Loucy (cell line): ENCODE data around the gene TMEM187.

Source experiments
- H2AFZ ChIP-seq: fragments of 200-600 bp; sonication (generic); 2 replicates; pipeline ENCODE4 v1.6.0; 2016; ENCODE audit warnings: antibody characterized with exemption, mild to moderate bottlenecking, low read length, moderate library complexity
- H3F3A ChIP-seq: fragments of 200-600 bp; 2 replicates; pipeline ENCODE4 v1.6.0; 2016; ENCODE audit warnings: antibody characterized with exemption, low read depth, mild to moderate bottlenecking
- H3K27me3 ChIP-seq: fragments of 200-600 bp; sonication (generic); 2 replicates; pipeline ENCODE4 v1.6.1; 2014; ENCODE audit warnings: low read length, mild to moderate bottlenecking; ENCODE audit not compliant: insufficient read depth, poor library complexity, severe bottlenecking
- H3K36me3 ChIP-seq: fragments of 200-600 bp; sonication (generic); 2 replicates; pipeline ENCODE4 v1.6.1; 2016; ENCODE audit warnings: low read length; ENCODE audit not compliant: insufficient read depth
- H3K4me1 ChIP-seq: fragments of 200-600 bp; sonication (generic); 2 replicates; pipeline ENCODE4 v1.5.1; 2014; ENCODE audit warnings: low read length, mild to moderate bottlenecking; ENCODE audit not compliant: insufficient read depth, poor library complexity, severe bottlenecking
- H3K4me2 ChIP-seq: fragments of 200-600 bp; sonication (generic); 2 replicates; pipeline ENCODE4 v1.6.0; 2014; ENCODE audit warnings: antibody characterized with exemption, low read length, low read depth, mild to moderate bottlenecking; ENCODE audit not compliant: poor library complexity, severe bottlenecking
- H3K4me3 ChIP-seq: fragments of 200-600 bp; sonication (generic); 2 replicates; pipeline ENCODE4 v1.5.1; 2014; ENCODE audit warnings: low read length, mild to moderate bottlenecking, mixed read lengths; ENCODE audit not compliant: poor library complexity, severe bottlenecking
- H3K79me2 ChIP-seq: fragments of 200-600 bp; sonication (generic); 2 replicates; pipeline ENCODE4 v1.6.1; 2014; ENCODE audit warnings: low read length; ENCODE audit not compliant: insufficient read depth
- H3K9ac ChIP-seq: fragments of 200-600 bp; sonication (generic); 2 replicates; pipeline ENCODE4 v1.6.0; 2014; ENCODE audit warnings: mild to moderate bottlenecking, low read depth, low read length, moderate library complexity; ENCODE audit not compliant: poor library complexity, severe bottlenecking
- H3K9me2 ChIP-seq: fragments of 200-600 bp; sonication (generic); replicated peaks from 2 replicates; pipeline ENCODE4 v1.6.1; 2016; ENCODE audit warnings: low read depth, low read length, mixed read lengths
- H3K9me3 ChIP-seq: fragments of 200-600 bp; sonication (generic); 2 replicates; pipeline ENCODE4 v1.6.1; 2014; ENCODE audit warnings: mild to moderate bottlenecking, antibody characterized with exemption, low read length, low read depth; ENCODE audit not compliant: insufficient read depth
- H4K20me1 ChIP-seq: fragments of 200-600 bp; sonication (generic); 2 replicates; pipeline ENCODE4 v1.6.0; 2014; ENCODE audit warnings: antibody characterized with exemption, low read length, mild to moderate bottlenecking; ENCODE audit not compliant: insufficient read depth, poor library complexity, severe bottlenecking
- CTCF ChIP-seq: fragments of 200-600 bp; sonication (generic); conservative IDR thresholded peaks from 2 replicates; pipeline ENCODE4 v1.5.1; 2014; ENCODE audit warnings: mild to moderate bottlenecking, antibody characterized with exemption, low read length
- EZH2phosphoT487 ChIP-seq: fragments of 200-600 bp; IDR thresholded peaks from 2 replicates; pipeline ENCODE4 v1.6.1; 2018; ENCODE audit warnings: antibody characterized with exemption, mild to moderate bottlenecking, moderate library complexity, borderline replicate concordance

TMEM187 gene

GRCh38 chrX:153968255-153968654, 4.3 kb upstream of the TMEM187 start:
- H2AFZ ChIP-seq, result no peak overlapping the region
- H3K4me3 ChIP-seq, result peak overlapping the region; percentile 96
- peaks cover 81% of the 10 kb centered on the region for H3K79me2 ChIP-seq
- H3K27me3 ChIP-seq, result peaks cover 6% of the 10 kb centered on the region
- H3K9me2 ChIP-seq, result no peaks in the 10 kb centered on the region
- H4K20me1 ChIP-seq, result peaks cover 67% of the 10 kb centered on the region
- H3F3A ChIP-seq, result peaks cover 10% of the 10 kb centered on the region; the same call in 1 of the 2 replicates
- peak overlapping the region; percentile 100 for H3K9ac ChIP-seq
- peak overlapping the region; percentile 97 for H3K4me2 ChIP-seq
- TF ChIP-seq CTCF, result no peak
- H3K9me3 ChIP-seq, result no peaks in the 10 kb centered on the region
- H3K4me1 ChIP-seq, result peaks cover 15% of the 10 kb centered on the region
- peaks cover 13% of the 10 kb centered on the region; the same call in 1 of the 2 replicates for H3K36me3 ChIP-seq

GRCh38 chrX:153968754-153969124, 3.8 kb upstream of the TMEM187 start:
- peak overlapping the region; percentile 96 for H3K4me3 ChIP-seq
- peaks cover 9% of the 10 kb centered on the region; the same call in 1 of the 2 replicates for H3K36me3 ChIP-seq
- peak; percentile 37; the same call in 1 of the 2 replicates for TF ChIP-seq CTCF
- TF ChIP-seq EZH2phosphoT487, result no peak
- no peaks in the 10 kb centered on the region for H3K9me3 ChIP-seq
- H2AFZ ChIP-seq, result no peak overlapping the region
- H3K9me2 ChIP-seq, result no peaks in the 10 kb centered on the region
- H3K4me2 ChIP-seq, result peak overlapping the region; percentile 97
- peaks cover 62% of the 10 kb centered on the region for H4K20me1 ChIP-seq
- H3K4me1 ChIP-seq, result peaks cover 20% of the 10 kb centered on the region
- peaks cover 6% of the 10 kb centered on the region for H3K27me3 ChIP-seq
- H3F3A ChIP-seq, result peaks cover 10% of the 10 kb centered on the region; the same call in 1 of the 2 replicates
- H3K79me2 ChIP-seq, result peaks cover 81% of the 10 kb centered on the region
- peak overlapping the region; percentile 100 for H3K9ac ChIP-seq

- Histone ChIP-seq H2AFZ (no peak overlapping the region), H3K4me1 (peaks cover 25% of the 10 kb centered on the region), H3F3A (peaks cover 10% of the 10 kb centered on the region; the same call in 1 of the 2 replicates), H3K27me3 (peaks cover 6% of the 10 kb centered on the region), H4K20me1 (peaks cover 57% of the 10 kb centered on the region), H3K36me3 (peaks cover 3% of the 10 kb centered on the region; the same call in 1 of the 2 replicates), H3K4me3 (peak overlapping the region; percentile 96), H3K9me3 (no peaks in the 10 kb centered on the region), H3K9ac (peak overlapping the region; percentile 100), H3K79me2 (peaks cover 81% of the 10 kb centered on the region), H3K4me2 (peak overlapping the region; percentile 97), H3K9me2 (no peaks in the 10 kb centered on the region)
- TF ChIP-seq EZH2phosphoT487 (no peak), CTCF (no peak)
Measured at GRCh38 chrX:153969125-153969903, 3.2 kb upstream of the TMEM187 start.
